NCI-H82 treated with DMSO at 0.1 percent for 48 hours (cell line): ENCODE measurements around the gene SQSTM1.

Source experiments
- DNase-seq: peaks from one replicate; lab custom pipeline; 2025; ENCODE audit not compliant: unreplicated experiment; lab: John Stamatoyannopoulos, UW

The SQSTM1 gene

DNA sequence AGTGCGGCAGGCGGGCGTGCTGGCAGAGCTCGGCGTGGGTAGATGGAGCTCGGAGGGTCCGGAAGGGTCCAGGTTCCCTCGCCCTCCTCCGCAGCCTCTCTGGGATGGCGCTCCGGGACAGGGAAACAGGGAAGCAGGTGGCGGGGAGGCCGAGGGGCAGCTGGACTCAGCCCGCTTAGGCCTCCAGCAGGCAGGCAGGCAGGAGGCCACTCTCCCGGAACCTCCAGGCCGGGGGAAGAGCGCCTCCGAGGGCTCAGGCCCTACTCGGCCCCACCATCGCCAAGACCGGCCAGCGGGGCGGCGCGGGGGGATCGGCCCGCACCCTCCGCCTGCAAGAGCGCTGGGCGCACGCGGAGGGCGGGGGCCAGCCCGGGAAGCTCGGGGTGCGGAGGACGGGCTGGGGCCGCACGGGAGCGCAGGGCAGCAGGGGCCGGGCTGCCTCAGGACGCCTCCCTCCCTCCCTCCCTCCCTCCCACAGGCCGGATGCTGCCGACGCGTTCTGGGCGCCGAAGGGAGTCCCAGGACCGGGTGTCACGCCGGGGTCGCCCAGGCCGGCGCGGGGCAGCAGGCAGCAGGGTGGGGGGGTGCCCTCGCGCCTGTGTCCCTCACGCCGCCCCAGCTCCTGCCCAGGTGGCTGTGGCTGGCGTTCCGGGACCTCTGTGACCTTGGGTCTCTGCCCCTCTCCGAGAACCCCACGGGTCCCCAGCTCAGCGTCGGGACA is 15.0 kb upstream of the SQSTM1 start:
- DNase-seq = no peak

DNA sequence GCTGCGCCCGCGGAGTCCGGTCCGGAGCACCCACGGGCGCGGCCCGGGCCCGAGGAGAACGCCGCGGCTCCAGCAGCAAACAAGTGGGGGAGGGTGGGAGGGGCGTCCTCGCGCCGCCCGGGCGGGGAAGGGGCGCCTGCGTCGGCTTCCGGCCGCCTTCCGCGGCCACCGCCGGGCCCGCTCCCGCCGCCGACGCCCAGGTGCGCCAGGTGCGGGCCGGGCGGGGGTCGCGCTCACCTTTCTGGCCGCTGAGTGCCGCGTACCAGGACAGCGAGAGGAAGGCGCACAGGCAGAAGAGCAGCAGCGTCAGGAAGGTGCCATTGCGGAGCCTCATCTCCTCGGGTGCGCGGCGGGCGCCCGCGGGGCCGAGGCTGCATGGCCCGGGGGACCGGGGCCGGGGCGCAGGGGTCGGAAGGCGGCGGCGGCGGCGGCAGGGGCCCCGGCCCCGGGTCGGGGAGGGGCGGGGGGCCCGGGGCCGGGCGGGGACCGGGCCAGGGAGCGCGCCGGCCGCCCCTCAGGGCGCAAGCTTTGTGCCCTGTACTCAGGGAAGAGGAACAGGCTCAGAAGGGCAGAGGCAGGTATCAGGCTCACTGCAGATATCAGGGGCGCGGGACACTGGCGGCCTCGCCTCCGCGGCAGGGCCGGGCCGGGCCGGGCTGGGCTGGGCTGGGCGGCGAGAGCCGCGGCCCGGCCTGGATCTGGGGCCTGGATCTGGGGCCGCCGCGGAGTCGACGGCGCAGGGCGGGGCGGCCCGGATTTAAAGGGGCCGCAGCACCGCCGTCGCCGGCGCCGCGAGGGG is 14.3 kb upstream of the SQSTM1 start, which contains the start of gene MGAT4B:
Gene MGAT4B, minus strand, starts transcription at position 617 of the 799 bp plus-strand sequence. Its CDS starts 283 bp downstream, at position 334.
- no peak for DNase-seq

DNA sequence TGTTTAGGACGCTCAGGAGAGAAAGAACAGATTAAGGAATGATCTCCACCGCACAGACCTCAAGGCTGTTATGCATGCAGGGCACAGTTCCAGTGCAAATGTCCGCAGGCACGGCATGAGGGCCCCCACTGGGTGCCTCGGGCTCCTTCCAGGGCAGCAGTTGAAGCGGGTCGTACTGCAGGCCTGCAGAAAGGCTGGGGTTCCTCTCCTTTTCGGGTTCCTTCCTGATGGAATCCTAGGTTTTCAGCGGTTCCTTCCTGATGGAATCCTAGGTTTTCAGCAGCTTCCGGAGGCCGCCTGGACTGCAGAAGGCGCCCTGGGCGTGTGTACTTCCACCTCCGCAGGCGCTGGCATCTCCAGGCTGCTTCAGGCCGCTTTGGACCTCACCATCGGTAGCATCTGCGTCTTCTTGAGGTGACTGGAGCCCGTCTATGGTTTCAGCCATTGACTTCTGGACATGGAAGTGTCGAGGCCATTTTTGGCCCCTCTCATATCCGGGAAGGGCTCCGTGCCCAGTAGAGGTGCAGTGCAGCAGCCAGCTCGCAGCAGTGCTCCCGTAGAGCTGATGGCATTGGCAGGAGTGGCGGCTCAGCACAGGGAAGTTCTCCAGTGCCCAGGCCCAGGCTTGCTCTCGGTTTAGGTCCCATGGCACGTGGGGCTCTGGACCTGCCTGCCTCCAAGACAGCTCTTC is 8.4 kb upstream of the SQSTM1 start:
- no peak for DNase-seq

DNA sequence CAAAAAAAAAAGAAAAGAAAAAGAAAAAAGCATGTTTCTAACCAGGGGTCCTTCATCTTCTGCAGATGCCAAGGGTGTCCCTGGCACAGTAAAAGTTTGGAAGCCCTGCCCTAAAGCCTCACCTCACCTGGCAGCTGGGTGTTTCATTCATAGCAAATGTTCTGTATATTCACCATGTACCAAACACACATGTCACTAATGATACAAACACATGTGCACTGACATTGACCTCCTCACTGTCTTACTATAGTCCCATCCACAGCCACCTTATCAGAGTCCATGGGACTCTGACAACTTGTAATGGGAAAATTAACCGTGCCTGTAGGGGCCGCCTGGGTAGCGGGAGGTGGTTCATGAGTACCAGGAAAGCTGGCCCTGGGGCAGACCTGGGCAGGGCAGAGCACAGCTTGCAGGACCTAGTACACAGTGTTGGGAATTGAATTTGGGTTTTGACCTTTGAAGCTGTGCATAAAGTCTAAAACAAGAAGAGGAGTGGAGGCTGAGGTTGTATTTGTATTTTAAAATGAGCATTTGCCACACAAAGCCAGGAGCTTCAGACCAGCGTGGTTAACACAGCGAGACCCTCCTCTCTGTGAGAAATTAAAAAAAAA is 7.6 kb upstream of the SQSTM1 start:
- DNase-seq = no peak

DNA sequence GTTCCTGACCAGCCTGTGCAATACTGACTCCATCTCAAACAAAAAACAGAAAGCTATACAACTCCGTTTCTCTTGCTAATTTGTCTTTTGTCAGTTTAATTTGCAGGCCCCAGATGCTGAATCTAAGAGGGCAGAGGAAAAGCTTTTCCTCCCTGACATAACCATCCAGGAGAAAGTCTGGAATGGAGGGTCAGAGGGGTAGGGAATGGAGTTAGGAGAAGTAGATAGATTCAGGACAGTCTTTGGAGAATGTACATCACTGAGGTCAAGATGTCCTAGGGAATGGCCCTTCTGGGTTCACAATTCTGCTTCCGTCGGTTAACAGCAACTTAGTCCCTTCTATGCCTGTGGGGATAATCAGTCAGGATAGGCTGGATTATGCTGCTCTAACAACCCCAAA is 6.6 kb upstream of the SQSTM1 start:
- DNase-seq = no peak

DNA sequence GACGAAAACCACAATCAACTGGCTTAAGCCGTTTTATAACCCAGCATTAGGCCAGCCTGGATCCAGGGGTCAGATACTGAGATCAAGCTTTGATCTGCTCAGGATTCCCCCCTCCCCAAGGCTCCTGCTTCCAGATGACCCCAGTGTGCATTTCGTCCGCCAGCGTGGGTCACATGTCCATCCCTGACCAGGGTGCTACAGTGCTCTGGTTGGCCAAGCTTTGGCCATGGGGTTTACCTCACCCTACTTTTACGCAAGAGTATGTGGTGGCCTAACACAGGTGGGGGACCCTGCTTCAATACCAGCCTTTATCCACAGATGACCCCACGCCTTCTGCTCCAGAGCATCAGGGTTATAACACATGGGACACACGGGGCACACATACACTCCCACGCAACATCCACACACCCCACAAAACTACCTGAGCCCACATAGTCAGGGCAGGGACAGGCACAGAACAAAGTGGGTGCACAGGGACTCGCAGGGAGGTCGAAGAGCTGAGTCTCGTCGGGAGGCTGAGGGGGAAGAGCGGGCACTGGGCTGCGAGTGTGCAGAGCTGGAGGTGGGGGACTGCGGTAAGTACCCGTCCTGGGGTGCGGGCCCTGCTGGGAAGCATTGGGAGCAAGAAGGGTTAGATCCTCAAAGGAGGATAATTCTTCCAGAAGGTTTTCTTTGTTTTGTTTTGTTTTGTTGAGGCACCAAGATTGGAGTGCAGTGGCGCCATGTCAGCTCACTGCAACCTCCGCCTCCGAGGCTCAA is 5.0 kb upstream of the SQSTM1 start:
- DNase-seq = no peak

DNA sequence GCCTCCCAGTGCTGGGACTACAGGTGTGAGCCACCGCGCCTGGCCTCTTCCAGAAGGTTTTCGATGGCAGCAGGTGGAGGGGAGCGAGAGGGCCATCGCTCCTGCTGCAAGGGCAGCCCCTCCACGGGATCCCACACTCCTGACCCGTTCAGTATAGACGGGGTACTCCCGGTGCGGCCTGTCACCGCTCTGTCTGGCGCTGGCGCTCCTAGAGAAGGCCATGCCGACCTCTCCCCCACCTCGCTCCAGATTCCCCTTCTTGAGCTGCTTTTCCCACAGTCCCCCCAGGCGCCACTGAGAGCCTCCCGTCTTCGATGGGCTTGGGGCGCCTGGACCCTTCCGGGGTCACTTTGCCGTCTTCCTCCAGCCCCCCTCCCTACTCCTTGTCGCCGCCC is 4.3 kb upstream of the SQSTM1 start:
- no peak for DNase-seq

- no peak for DNase-seq
These were observed 3.8 kb upstream of the SQSTM1 start for GRCh38 chr5:179816796-179817469.

DNA sequence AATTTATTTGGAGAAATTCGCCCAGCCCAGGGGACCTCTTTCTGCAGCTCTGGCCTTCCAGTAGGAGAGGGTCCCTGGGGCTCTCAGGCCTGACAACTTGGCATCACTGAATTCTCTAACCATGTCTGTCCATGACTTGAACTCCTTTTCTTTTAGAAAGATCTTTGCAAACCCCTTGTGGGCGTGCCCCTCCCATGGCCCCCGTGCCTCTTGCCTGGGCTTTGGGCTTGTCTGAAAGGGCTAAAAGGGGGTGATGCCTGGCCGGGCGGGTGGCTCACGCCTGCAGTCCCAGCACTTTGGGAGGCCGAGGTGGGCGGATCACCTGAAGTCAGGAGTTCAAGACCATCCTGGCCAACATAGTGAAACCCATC is 3.2 kb upstream of the SQSTM1 start:
- no peak for DNase-seq

DNA sequence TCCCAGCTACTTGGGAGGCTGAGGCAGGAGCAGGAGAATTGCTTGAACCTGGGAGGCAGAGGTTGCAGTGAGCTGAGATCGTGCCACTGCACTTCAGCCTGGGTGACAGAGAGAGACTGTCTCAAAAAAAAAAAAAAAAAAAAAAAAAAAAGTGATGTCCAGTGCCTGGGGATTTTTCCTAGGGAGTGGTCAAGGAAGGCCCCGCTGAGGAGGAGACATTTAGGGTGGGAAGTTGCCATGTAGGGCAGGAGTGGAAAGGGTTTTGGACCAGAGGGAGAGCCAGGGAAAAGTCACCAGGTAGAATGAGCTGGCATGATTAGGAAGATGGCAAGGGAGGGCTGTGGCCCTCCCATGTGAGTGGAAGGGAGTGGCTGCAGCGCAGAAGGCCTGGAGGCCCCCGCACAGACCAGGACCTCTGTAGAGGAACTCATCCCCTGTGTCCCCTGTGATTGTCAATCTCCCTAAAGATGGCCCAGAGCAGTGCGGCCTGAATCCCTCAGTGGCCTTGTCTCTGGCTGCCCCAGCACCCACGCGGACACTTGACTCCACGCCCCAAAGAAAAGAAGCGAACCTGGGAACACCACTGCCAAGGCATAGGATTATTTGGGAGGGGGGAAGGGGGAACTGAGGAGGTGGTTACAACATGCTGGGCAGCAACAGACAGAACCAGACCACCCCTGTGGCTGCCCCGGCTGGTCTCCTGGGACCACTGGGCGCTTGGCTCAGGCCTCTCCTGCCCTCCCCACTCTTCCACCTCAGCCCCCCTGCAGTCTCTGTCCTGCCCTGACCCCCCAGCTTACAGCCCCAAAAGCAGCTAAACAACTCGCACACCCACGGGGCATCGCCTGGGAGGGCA is 2.6 kb upstream of the SQSTM1 start:
- DNase-seq = no peak

GRCh38 chr5:179818746-179819295 is 1.9 kb upstream of the SQSTM1 start:
- no peak for DNase-seq

DNA sequence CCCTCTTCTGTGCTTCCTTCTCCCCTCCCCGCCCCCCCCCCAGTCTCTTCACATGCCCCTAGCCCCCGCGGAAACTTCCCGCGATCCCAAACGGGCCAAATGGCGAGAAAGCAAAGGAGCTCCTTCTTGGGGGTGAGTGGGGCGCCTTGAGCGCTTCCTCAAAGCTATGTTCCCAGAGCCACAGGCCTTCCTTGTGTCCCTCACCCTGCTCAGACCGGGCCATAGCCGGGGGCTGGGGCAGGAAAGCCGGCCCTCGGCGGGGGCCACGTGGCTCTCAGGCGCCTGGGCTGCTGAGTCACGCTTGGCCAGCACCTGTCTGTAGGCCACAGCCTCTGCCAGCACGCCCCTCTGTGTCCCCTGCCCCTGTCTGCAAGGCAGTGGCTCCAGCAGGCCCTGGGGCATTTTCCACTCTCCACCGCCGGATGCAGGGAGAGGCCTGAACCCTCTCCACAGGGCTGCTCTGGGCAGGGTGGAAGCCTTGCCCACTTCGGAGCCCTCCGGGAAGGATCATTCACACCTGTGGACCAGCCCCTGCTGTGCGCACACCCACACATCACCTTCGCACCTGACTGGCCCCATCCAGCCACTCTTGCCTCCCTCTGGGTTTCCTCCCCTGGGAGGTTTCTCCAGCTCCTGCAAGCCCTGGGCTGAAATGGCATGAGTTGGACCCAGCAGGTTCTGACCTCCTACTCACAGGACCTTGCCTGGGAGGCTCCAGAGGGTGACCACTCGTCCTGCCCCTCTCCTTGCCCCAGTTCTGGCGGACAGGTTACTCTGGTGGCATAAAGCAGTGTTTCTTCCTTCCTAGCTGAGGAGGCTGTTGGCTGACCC is 1.2 kb upstream of the SQSTM1 start:
- no peak for DNase-seq

GRCh38 chr5:179820127-179820482 is 600 bp upstream of the SQSTM1 start:
- DNase-seq = no peak

DNA sequence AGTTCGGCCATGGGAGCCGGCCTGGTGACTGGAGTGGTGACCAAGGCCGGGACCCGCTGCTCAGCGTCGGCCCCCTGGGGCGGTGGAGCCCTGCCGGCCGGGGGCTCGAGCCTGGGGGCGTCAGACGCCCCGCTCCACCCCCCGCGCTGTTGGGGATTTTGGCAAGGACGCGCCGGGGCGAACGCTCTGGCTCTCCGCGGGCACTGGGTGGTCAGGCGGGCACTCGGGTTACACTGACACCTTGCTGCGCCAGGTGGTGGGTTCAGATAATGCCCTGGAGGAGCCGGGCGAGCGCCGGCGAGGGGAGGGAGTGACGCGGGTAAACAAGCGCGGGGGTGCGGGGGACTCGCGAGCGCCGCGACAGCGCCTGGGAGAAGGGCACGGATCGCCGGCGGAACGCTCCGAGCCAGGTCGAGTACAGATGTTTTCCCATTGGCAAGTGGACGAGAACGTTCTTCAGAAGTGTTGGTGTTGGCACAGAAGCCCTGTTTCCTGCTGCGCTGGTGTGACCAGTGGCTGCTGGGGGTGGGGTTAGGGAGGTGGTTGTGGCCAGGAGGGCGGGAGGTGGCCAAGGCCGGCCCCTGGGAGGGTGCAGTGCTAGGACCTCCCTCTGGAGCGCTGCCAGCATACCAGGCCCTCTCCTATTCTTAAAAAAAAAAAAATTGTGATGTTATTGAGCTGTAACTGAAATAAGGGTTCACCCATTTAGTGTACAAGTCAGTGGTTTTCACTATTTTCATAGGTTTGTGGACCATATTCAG is 773 bp downstream of the SQSTM1 start:
- peak; percentile 43 for DNase-seq

GRCh38 chr5:179822059-179822432 is 1.3 kb downstream of the SQSTM1 start:
- DNase-seq = no peak

GRCh38 chr5:179822444-179822990 is 1.8 kb downstream of the SQSTM1 start:
- no peak for DNase-seq
